Renal cortex interstitium (tissue), 11 donors: ENCODE measurements around the gene MED15. TPM values are rescaled to one million over a fixed set of nuclear protein-coding genes. Genes with fewer than 3 reads are reported as not detected.
"Not testable (repeated sequence)": the region's sequence is repeated elsewhere in the genome, so short reads cannot be mapped to it uniquely, and the experiment has no call there.

ENCODE experiments used
- DNase-seq, 11 donors: peaks; one replicate each; pipeline ENCODE4 v3.0.0-alpha.2; 2013; ENCODE audit warnings: low read depth in 9 of 11, low spot score in 4 of 11; ENCODE audit errors: extremely low read depth in 1 of 11
- polyA plus RNA-seq, 3 donors: library from polyadenylated mRNA; unstranded; fragments of 120-200 nt; gene quantifications; one replicate each; pipeline ENCODE4 v1.2.1, GENCODE V29; 2013; ENCODE audit not compliant: insufficient read length in 3 of 3

The MED15 gene
- polyA plus RNA-seq, 3 donors, result 37.3 to 62.5 (median 49.0) TPM

DNA sequence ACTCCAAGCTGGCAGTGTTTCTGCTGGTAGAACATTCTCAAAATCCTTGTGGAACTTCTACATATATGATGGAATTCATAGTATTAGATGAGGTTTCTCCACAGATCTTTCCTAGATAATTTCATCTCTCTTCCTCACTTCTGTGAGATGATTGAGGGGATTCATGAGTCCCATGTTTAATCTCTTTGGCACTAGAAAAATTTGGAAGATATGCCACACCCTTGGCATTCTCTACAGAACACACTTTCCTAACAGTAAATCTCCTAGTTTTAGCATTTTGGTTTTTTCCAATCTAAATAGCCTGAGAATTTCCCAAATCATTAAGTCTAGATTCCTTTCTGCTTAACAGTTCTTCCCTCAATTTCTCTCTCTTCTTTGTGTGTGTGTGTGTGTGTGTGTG, 35.3 kb downstream of the MED15 start:
- no peak for DNase-seq

DNA sequence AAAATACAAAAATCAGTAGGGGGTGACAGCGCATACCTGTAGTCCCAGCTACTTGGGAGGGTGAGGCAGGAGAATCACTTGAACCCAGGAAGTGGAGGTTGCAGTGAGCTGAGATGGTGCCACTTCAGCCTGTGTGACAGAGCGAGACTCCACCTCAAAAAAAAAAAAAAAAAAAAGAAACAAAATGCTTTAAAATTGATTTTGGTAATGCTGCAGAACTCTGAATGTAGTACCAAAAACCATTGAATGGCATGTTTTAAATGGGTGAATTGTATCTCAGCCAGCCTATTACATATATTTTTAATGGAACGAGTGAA, 37.9 kb downstream of the MED15 start:
- not testable (repeated sequence) for DNase-seq

DNA sequence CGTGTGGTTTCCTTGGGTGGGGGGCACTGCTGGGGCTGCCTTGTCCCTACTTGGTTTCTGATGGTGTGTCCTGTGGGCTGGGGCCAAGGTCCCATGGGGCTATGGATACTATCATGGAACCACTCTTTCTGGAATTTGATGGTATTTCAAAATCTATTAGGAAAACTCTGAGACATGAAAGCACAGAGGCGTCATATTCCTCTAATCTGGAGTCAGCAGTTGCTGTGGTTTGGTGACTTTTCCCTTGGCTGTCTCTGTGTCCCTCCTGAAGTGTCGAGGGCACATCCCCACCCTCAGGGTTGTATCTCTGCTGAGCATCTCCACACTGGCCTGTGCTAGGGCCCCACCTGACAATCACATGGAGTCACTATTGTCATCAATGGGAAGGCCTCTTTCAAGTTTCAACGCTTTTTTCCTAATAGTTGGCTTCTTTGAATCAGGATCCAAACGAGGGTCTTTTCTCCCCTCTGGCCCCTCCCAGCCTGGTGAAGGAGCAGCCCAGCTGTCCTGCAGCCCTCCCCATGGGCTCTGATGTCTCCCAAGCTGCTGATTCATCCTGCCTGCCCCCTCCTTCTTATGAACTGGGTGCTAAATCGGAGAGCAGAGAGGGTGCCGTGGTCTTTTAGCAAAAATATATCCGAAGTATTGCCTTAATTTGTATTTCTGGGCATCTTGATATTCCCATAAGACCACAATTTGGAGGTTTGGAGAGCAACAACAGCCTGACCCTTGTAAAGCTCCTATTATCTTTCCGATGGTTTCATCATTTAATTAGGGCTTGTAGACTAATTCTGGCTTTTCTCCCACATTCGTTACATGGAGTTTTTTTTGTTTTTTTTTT, 38.5 kb downstream of the MED15 start:
- no peak for DNase-seq

DNA sequence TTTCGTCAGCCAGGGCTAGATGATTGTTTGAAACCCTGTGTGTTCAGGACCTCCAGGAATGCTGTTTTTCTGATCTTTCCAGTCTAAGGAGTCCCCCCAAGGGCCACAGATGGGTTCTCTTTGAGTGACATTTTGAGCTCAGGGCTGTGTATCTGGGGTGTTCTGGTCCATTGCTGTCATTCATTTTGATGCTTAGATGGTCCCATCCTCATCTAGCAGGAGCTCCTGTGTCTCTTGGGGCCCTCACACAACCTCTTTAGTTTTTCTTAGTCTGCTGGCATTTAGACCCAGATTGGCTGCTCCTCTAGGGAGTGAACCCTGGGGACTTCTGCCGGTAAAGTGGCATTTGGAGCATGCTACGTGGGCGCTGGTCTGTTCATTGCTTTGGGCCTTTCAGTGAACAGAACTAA, 39.1 kb downstream of the MED15 start:
- no peak for DNase-seq

DNA sequence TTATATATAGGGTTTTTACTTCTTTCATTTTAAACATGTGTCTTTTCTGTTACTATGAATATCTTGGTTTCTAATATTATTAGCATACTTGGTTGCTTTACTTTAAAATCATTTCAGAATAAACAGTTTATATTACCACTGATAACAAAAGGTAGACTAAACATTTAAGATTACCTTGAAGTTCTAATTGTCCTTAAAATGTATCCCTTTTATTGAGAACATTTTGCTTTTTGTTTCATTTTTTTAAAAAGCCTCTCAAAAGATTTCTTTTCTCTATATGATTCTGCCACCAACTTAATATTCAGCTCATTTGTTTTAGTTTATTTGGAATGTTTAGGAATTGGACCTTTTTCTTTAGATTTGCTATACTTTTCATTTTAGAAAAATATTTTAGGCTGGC, 39.6 kb downstream of the MED15 start:
- DNase-seq, result no peak

DNA sequence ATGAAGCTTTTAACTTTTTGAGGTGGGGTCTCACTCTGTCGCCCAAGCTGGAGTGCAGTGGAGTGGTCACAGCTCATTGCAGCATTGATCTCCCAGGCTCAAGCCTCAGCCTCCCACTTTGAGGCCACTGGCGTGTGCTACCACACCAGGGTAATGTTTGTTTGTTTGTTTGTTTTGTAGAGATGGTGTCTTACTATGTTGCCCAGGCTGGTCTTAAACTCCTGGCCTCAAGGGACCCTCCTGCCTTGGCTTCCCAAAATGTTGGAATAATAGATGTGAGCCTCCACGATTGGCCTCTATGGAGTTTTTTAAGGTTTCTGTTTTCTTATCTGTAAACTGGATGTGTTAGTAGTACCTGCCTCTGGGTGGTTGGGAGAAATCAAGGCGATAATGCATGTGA, 41.4 kb downstream of the MED15 start:
- no peak for DNase-seq

DNA sequence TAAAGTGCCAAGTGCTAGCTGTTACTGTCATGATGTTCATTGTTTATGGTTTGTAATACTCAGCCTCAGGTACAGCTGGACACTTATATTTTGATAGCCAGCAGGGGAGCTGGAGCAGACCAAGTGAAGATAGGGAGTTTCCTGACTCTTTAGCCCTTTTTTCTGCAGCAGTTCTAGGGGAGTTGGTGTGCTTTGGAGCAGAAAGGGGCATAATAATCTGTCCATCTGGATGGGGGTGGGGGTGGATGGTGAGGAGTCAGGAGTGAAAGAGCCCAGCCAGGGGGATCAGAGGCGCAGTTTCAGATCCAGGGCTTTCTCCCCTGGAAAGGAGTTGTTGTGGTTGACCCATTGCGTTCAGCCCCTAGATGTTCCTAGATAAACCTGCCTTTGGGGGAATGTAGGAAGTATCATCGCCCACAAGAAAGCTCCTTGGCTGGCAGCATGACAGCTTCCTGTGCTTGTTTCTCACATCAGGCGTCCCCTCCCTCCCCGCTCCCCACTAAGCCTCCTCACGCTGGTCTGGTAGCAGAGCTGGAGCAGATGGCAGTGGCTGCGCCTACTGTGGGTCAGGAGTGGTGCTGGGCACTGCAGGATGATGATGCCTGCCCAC, 41.9 kb downstream of the MED15 start:
- DNase-seq, result peak in 1 of 11 donors; percentile 43

DNA sequence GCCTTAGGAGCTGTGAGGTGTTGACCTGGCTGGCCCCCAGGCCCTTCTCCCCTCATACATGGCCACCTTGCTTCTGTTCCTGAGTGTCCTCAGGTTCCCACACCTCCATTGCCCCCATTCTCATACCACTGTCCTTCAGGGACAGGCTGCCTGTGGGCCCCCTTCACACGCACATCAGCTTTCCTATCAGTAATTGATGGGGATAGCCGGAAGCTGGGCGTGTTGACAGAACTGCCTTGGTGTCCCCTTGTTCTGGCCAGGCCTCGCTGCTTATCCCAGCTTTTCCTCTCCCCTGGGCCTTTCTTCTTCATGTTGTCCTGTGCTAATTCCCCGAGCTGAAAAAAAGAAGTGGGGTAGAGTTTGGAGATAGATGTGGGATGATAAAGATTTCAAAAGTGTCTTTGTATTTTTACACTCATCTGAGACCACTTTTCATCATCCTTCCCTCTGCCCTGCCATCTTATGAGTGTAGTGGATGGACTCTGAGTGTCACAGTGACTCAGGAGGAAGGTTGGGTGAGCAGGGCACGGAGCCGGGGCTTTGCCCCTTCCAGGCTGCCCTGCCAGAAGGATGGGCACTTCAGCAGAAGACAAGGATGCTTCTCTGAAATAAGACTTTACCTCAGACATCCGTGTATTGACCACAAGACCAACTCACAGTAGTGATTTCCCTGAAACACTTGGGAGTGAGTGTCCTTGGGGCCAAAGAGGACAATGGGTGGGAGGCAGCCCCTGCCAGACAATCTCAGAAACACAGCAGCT, 42.8 kb downstream of the MED15 start:
- no peak for DNase-seq

DNA sequence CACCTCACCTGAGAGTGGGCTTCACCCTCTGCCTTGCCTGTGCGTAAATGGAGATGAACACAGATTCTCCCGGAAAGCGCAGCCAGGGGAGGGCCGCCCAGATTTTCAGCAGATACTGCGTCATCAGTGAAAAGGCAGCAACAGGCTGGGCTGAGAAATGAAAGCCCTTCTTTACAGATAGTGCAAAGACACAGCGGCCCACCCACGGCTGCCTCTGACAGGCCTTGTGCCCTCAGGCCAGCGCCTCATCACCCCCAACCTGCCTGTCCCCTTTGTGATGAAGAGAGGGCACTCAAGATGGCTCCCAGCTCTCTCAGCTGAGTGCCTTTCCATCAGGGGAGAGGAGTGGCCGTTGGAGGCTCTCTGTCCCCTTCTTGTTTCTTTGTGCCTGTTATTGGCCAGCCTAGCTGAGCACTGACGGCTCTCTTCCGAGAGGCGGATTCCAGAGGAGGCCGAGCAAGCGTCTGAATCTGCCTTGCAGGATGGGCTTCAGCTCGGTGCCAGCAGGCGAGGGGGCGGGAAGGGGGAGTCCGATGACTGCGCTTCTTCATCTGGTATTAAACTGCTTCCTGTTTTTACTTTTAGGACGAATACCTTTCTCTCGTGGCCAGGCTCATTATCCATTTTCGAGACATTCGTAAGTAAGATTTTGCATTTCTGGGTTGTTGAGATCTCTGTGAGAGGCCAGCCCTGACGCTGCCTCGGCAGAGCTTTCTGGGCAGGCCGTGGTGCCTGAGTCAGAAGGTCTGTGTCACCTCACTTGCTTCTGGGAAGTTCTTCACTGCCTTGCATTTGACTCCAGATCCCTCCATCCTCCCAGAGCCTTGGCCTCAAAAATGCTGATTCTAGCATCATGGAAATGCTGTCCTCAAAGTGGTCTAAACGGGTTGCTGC, 43.7 kb downstream of the MED15 start:
- no peak for DNase-seq

DNA sequence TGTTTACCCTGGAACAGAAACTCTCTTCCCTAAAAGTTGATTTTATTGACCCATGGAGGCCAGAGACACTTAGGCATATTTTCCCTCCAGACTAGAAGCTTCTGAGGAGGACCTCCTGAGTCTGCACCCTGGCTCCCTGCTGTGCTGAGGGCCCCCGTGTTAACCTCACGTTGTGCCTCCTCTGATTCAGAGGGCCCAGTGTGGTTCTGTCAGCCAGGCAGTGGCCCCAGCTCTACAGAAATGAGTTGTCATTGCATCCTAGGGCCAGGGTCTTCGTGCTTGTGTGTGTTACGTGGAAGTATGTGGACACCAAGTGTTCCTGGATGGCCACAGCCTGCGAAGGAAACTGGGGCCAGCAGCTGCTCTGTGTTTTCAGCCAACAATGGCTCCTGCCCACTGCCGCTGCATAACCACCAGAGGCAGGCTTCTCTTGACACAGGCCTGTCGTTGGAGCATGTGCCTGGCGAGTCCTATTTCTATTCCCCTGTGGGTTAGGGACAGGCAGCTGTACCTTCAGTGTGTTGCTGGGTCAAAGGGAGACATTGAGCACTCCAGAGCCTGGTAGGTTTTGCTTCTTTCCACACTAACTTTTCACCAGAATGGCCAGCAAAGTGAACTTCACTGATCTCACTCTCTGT, 44.5 kb downstream of the MED15 start:
- no peak for DNase-seq

DNA sequence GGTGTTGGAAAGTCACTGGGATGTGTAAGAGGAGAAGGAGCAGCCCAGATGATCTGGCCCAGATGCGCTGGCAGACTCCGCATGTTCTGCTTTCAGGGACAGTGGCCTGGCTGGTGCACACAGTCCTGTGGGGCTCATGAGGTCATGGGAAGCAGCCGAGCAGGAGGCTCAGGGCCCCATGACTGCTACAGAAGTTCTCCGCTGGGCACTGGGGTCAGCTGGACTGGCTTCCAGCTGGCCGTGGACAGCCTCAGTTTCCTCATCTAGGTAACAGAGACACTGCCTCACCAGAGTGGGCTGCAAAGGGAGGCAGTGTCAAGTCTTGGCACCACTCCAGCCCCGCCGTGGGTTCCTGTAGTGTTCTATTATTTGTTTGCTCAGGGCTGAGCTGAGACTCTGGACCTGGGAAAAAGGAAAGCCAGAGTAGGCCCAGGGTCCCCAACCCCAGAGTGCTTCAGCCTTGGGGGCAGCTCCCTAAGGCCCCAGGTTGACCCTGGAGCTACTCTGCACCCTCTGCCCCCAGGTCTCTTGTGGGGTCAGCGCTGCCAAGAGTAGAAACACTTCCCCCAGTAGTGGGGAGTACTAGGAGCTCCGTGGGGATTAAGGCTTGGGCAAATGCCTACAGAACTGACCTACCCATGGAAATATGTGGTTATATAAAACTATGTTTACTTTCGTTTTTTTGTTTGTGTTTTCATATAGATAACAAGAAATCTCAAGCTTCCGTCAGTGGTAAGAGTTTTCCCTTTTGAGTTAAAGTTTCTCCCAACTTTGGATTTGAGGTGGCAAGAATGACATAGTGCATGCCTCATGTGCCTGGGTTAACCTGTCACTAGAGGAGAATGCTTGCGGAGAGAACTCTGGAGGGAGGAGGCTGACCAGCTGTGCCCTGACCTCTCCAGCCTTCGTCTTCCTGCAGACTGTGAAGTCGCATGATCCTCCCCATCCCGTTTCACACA, 45.3 kb downstream of the MED15 start:
- DNase-seq, result peak in 2 of 11 donors; percentile 41 to 59

DNA sequence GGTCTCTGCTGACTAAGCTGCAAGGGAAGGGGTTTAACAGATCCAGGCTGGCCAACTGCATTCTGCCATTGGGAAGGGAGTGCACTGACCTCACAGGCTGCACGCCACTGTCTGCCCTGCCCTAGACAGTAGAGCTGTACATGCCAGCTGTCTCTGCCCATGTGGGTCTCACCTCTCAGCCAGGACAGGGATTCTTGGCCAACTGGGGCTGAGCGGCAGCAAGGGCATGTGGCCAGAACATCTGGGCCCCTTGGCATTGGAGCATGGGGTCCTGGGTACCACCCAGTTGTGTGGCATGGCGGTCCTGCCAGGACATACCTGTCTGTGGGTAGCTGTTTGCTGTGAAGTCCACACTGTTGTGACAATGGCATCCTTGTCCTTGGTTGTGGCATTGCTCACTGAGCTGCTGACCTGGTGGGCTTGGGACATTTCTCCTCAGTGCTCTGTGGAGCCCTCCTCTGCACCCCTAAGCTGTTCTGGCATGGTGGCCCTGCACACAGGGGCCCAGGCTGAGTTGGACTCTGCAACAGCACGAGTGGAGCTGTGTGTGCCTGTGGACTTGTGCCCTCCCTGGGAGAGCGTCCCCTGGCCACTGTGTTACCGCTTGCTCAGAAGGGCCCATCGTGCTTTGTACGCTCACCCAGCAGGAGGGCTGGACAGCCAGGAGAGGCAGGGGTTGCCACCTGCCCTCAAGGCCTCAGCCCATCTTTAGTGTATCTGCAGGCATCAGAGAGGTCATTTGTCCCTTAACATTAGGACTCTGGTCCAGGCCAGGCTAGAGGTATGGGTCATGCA, 46.7 kb downstream of the MED15 start:
- DNase-seq, result no peak

DNA sequence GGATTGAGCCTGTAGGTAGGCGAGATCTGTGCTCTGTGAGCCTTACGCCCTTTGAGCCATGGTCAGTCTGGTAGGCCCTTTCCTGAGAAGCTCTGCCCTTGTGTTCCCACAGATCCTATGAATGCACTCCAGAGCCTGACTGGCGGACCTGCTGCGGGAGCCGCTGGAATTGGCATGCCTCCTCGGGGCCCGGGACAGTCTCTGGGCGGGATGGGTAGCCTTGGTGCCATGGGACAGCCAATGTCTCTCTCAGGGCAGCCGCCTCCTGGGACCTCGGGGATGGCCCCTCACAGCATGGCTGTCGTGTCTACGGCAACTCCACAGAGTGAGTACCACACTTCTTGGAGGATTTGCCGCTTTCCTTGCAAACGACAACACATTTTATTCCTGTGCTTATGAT, 47.4 kb downstream of the MED15 start:
- no peak for DNase-seq

DNA sequence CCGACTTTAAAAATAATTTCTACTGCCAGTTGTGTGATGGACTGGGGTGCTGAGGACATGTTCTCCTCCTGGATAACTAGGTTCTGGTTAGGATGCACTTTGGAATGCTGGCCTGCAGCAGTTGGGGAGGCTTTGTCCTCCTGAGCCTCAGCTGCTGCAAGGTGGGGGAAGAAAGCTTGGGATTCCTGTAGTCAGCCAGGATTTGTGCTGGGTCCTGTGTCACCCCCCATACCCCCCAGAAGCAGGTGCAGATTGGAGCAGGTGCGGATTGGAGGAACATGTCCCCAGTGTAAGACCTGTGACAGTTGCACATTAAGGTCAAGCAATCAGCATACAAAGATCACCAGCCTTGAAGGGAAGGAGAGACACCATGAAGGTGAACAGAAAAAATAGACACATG, 51.1 kb downstream of the MED15 start:
- no peak for DNase-seq

DNA sequence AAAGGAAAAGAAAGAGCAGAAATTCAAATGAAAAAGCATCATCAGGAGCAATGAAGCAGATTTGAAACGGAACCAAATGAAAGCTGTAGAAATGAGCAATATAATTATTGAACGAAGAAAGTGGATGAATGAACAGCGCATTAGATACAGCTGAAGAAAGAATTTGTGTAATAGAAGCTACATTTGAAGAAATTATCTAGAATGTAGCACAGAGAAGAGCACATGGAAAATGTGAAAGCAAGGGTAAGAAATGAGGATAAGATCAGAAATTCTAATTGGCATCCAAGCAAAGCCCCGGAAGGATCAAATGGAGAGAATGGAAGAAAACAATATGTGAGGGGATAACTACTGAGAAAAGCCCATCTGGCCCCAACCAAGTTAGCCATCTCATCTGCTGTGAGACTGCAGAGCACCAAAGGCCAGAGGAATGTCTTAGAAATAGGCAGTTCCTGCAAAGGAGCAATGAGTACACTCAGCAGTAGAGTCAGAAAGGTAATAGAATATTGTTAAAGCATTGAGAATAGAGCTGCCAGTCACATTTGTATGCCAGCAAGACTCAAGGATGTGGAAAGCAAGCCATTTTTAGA, 51.9 kb downstream of the MED15 start:
- no peak for DNase-seq

DNA sequence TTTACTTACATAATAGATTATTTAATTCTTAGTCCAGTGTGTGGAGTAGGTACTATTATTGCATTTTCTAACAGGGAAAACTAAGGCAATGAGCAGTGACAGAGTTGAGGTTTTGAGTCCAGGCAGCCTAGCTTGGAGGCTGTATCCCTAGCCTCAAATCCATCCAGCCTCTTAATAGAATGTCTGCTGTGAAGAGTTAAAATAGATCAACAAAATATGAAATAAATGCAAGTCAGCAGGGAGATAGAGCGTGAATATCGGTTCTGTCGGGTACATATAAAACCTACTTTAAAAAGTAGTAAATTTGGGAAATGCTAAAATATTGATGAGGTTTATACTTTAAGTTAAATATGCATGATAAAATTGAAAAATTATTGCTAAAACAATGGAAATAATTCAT, 53.3 kb downstream of the MED15 start:
- no peak for DNase-seq

DNA sequence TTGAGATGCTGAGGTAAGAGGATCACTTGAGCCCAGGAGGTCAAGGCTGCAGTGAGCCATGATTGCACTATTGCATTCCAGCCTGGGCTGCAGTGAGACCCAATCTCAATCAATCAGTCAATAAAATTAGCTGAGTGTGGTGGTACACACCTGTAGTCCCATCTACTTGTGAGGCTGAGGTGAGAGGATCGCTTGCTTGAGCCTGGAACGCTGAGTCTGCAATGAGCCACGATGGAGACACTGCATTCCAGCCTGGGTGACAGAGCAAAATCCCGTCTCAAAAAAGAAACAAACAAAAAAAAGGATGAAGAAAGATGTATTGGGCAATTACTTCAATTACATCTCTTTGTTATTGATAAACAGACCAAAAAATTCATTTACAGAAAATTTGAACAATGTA, 54.5 kb downstream of the MED15 start:
- DNase-seq, result no peak
